SU-DHL-6 (cell line): ENCODE results near the gene KRT15.

Source experiments
- CTCF ChIP-seq: fragments of 200-600 bp; sonication (generic); IDR thresholded peaks from one replicate; pipeline ENCODE4 v1.5.1; 2017; ENCODE audit warnings: antibody characterized with exemption, mild to moderate bottlenecking, low read length, moderate library complexity; ENCODE audit not compliant: insufficient read depth, poor library complexity, severe bottlenecking
- EZH2phosphoT487 ChIP-seq: fragments of 200-600 bp; sonication (generic), shearing (Covaris generic); conservative IDR thresholded peaks from 2 replicates; pipeline ENCODE4 v1.6.1; 2018; ENCODE audit warnings: mild to moderate bottlenecking, antibody characterized with exemption, low read length, moderate library complexity, mixed read lengths

DNA sequence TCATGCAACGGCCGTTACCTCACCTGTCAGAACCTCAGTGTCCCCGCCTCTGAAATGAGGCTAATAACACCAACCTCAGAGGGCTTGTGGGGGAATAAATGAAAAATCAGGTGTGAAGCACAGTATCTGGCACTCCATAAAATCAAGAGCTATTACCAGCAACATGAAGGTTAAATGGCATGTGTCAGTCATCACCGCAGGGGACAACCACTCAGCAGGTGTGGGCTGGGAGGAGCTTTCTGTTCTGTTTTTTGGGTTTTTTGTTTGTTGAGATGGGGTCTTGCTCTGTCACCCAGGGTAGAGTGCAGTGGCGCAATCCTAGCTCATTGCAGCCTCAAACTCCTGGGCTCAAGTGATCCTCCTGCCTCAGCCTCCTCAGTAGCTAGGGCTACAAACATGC lies 26.2 kb upstream of the KRT15 start:
- TF ChIP-seq CTCF (no peak), EZH2phosphoT487 (no peak)
